IMR-90 (cell line): Measurements from ENCODE around the gene SPTBN5. TPM values are rescaled to one million over a fixed set of nuclear protein-coding genes. Genes with fewer than 3 reads are reported as not detected.

Experiments used
- ATAC-seq: fragments of 200-7000 bp; cut with Tn5 transposase; 2 replicates; pipeline ENCODE4 v1.9.1; 2020; ENCODE audit warnings: low read depth, mild to moderate bottlenecking, moderate library complexity
- BruUV-seq: library from RNA; stranded (reverse); fragments of 400-500 nt; replicated peaks from 2 replicates; lab custom pipeline; 2021; lab: Mats Ljungman, UMichigan
- CTCF ChIA-PET: fragments of 300-600 bp; formaldehyde crosslinking; extraction: SDS; loops from one replicate; lab custom pipeline; 2021; ENCODE audit warnings: antibody characterized with exemption; lab: Yijun Ruan, JAX
- POLR2A ChIA-PET: fragments of 300-600 bp; sonication (Branson Sonifier 250); formaldehyde crosslinking; loops from one replicate; lab custom pipeline; 2022; ENCODE audit warnings: antibody characterized with exemption; ENCODE audit not compliant: unreplicated experiment; lab: Charles Lee
- DNase-seq: peaks from one replicate; pipeline ENCODE4 v3.0.0; 2013
- H2AFZ ChIP-seq: replicated peaks from 2 replicates; pipeline ENCODE3; 2013; ENCODE audit warnings: low read length, mild to moderate bottlenecking; ENCODE audit not compliant: poor library complexity
- H2AK5ac ChIP-seq: 2 replicates; pipeline ENCODE4 v1.6.1; 2013; ENCODE audit warnings: low read depth, low read length, inconsistent platforms
- H2AK9ac ChIP-seq: replicated peaks from 2 replicates; pipeline ENCODE3; 2013; ENCODE audit warnings: mild to moderate bottlenecking, low read depth, low read length, moderate library complexity; ENCODE audit not compliant: poor library complexity
- H2BK120ac ChIP-seq: 2 replicates; pipeline ENCODE4 v1.6.1; 2013; ENCODE audit warnings: low read depth, low read length, inconsistent platforms
- H2BK15ac ChIP-seq: 3 replicates; pipeline ENCODE4 v1.6.1; 2013; ENCODE audit warnings: low read depth, low read length, inconsistent platforms
- H2BK20ac ChIP-seq: 2 replicates; pipeline ENCODE4 v1.6.1; 2013; ENCODE audit warnings: low read depth, mild to moderate bottlenecking, inconsistent platforms, low read length, moderate library complexity
- H2BK5ac ChIP-seq: 2 replicates; pipeline ENCODE4 v1.6.1; 2013; ENCODE audit warnings: mild to moderate bottlenecking, low read depth, low read length, inconsistent platforms; ENCODE audit not compliant: poor library complexity, severe bottlenecking
- H3K14ac ChIP-seq: replicated peaks from 2 replicates; pipeline ENCODE4 v1.6.1; 2013; ENCODE audit warnings: low read depth, low read length, inconsistent platforms
- H3K18ac ChIP-seq: 2 replicates; pipeline ENCODE4 v1.6.1; 2013; ENCODE audit warnings: low read depth, low read length, control low read depth
- H3K23ac ChIP-seq: 2 replicates; pipeline ENCODE4 v1.6.1; 2013; ENCODE audit warnings: low read depth, low read length, inconsistent platforms
- H3K27ac ChIP-seq: 2 replicates; pipeline ENCODE4 v1.5.1; 2013; ENCODE audit warnings: mild to moderate bottlenecking, control low read depth, low read length; ENCODE audit not compliant: insufficient read depth
- H3K27me3 ChIP-seq: 2 replicates; pipeline ENCODE4 v1.6.1; 2013; ENCODE audit warnings: low read length; ENCODE audit not compliant: control insufficient read depth, insufficient read depth
- H3K36me3 ChIP-seq: 2 replicates; pipeline ENCODE4 v1.6.1; 2013; ENCODE audit warnings: low read length, mixed read lengths; ENCODE audit not compliant: control insufficient read depth, insufficient read depth
- H3K4ac ChIP-seq: 2 replicates; pipeline ENCODE4 v1.6.1; 2013; ENCODE audit warnings: low read depth, low read length, inconsistent platforms
- H3K4me1 ChIP-seq: 2 replicates; pipeline ENCODE4 v1.6.1; 2013; ENCODE audit warnings: low read length, mixed read lengths; ENCODE audit not compliant: control insufficient read depth, insufficient read depth
- H3K4me2 ChIP-seq: 2 replicates; pipeline ENCODE4 v1.6.1; 2013; ENCODE audit warnings: low read depth, mild to moderate bottlenecking, control low read depth, low read length, moderate library complexity
- H3K4me3 ChIP-seq: 2 replicates; pipeline ENCODE4 v1.5.1; 2013; ENCODE audit warnings: low read depth, mild to moderate bottlenecking, control low read depth, low read length, moderate library complexity; ENCODE audit not compliant: insufficient read depth
- H3K56ac ChIP-seq: 2 replicates; pipeline ENCODE4 v1.6.1; 2013; ENCODE audit warnings: low read length, inconsistent platforms; ENCODE audit not compliant: insufficient read depth; ENCODE audit errors: extremely low read depth
- H3K79me1 ChIP-seq, 2 experiments: 2 replicates each; pipeline ENCODE4 v1.6.1; 2013; ENCODE audit warnings: low read length in 2 of 2, inconsistent platforms in 1 of 2, low read depth in 1 of 2
- H3K9ac ChIP-seq: 2 replicates; pipeline ENCODE4 v1.6.1; 2013; ENCODE audit warnings: low read depth, low read length, control low read depth
- H3K9me1 ChIP-seq: 2 replicates; pipeline ENCODE4 v1.6.1; 2013; ENCODE audit warnings: low read length, inconsistent platforms; ENCODE audit not compliant: insufficient read depth
- H3K9me3 ChIP-seq: 2 replicates; pipeline ENCODE4 v1.6.1; 2013; ENCODE audit warnings: low read length; ENCODE audit not compliant: control insufficient read depth, insufficient read depth
- H4K20me1 ChIP-seq: 2 replicates; pipeline ENCODE4 v1.6.1; 2013; ENCODE audit warnings: low read length, inconsistent platforms; ENCODE audit not compliant: insufficient read depth
- H4K5ac ChIP-seq: 2 replicates; pipeline ENCODE4 v1.6.1; 2013; ENCODE audit warnings: mild to moderate bottlenecking, low read depth, low read length, control low read depth
- H4K8ac ChIP-seq, 2 experiments: 2 replicates each; pipeline ENCODE4 v1.6.1; 2013; ENCODE audit warnings: low read depth in 2 of 2, low read length in 2 of 2, control low read depth in 1 of 2, inconsistent platforms in 1 of 2
- H4K91ac ChIP-seq: 2 replicates; pipeline ENCODE4 v1.6.1; 2013; ENCODE audit warnings: low read depth, low read length, inconsistent platforms; ENCODE audit not compliant: insufficient read depth
- BHLHE40 ChIP-seq: fragments of 150-350 bp; IDR thresholded peaks from 2 replicates; pipeline ENCODE4 v1.6.1; 2016; ENCODE audit warnings: mild to moderate bottlenecking, low read depth, low read length
- CEBPB ChIP-seq: IDR thresholded peaks from 2 replicates; pipeline ENCODE4 v1.6.1; 2012; ENCODE audit warnings: low read depth, low read length, improper control_type of control experiment
- CHD1 ChIP-seq: IDR thresholded peaks from 2 replicates; pipeline ENCODE4 v1.6.1; 2012; ENCODE audit warnings: low read depth, low read length, improper control_type of control experiment
- CTCF ChIP-seq: conservative IDR thresholded peaks from 2 replicates; pipeline ENCODE4 v1.5.1; 2012; ENCODE audit warnings: mild to moderate bottlenecking, low read depth, low read length, improper control_type of control experiment
- ELK1 ChIP-seq: fragments of 150-350 bp; IDR thresholded peaks from 2 replicates; pipeline ENCODE4 v1.6.1; 2016; ENCODE audit warnings: low read depth, mild to moderate bottlenecking, low read length, moderate library complexity, borderline replicate concordance
- FOS ChIP-seq: fragments of 150-350 bp; IDR thresholded peaks from 2 replicates; pipeline ENCODE4 v1.6.1; 2016; ENCODE audit warnings: low read depth, low read length
- MAFK ChIP-seq: IDR thresholded peaks from 2 replicates; pipeline ENCODE4 v1.6.1; 2012; ENCODE audit warnings: low read depth, low read length, improper control_type of control experiment
- MAZ ChIP-seq: IDR thresholded peaks from 2 replicates; pipeline ENCODE4 v1.6.1; 2012; ENCODE audit warnings: low read depth, mild to moderate bottlenecking, low read length, improper control_type of control experiment, moderate library complexity, borderline replicate concordance
- MXI1 ChIP-seq: IDR thresholded peaks from 2 replicates; pipeline ENCODE4 v1.6.1; 2012; ENCODE audit warnings: low read depth, mild to moderate bottlenecking, low read length, moderate library complexity, borderline replicate concordance
- NFE2L2 ChIP-seq: fragments of 150-350 bp; IDR thresholded peaks from 2 replicates; pipeline ENCODE4 v1.6.1; 2016; ENCODE audit warnings: low read depth, mild to moderate bottlenecking, low read length
- POLR2A ChIP-seq: IDR thresholded peaks from 2 replicates; pipeline ENCODE4 v1.6.1; 2012; ENCODE audit warnings: mild to moderate bottlenecking, low read depth, low read length
- RAD21 ChIP-seq: IDR thresholded peaks from 2 replicates; pipeline ENCODE4 v1.6.1; 2012; ENCODE audit warnings: low read length, improper control_type of control experiment
- RCOR1 ChIP-seq: IDR thresholded peaks from 2 replicates; pipeline ENCODE4 v1.6.1; 2012; ENCODE audit warnings: mild to moderate bottlenecking, low read length, improper control_type of control experiment; ENCODE audit not compliant: insufficient replicate concordance
- RFX5 ChIP-seq: IDR thresholded peaks from 2 replicates; pipeline ENCODE4 v1.8.0; 2012; ENCODE audit warnings: low read depth, mild to moderate bottlenecking, low read length, moderate library complexity
- SMC3 ChIP-seq: fragments of 150-350 bp; IDR thresholded peaks from 2 replicates; pipeline ENCODE4 v1.6.1; 2016; ENCODE audit warnings: low read depth, mild to moderate bottlenecking, antibody characterized with exemption, low read length, moderate library complexity
- USF2 ChIP-seq: fragments of 150-350 bp; IDR thresholded peaks from 2 replicates; pipeline ENCODE4 v1.6.1; 2017; ENCODE audit warnings: mild to moderate bottlenecking, antibody characterized with exemption, low read length, low read depth
- WGBS, 2 experiments: methylation state at CpG; one replicate each; pipeline versions ENCODE4 v1.1.5 to v1.1.7; 2013; ENCODE audit warnings: missing lambda C conversion rate in 2 of 2; ENCODE audit not compliant: insufficient read length in 1 of 2; ENCODE audit errors: extremely low coverage in 2 of 2; 5-methylcytosine and 5-hydroxymethylcytosine counted together
- dilution Hi-C: fragments of 300-500 bp; cut with HindIII; formaldehyde crosslinking; loops from one replicate; pipeline ENCODE4 v1.14.3; 2018; ENCODE audit warnings: low sequenced_read_pairs; ENCODE audit not compliant: unreplicated experiment
- in situ Hi-C: fragments of 300-500 bp; cut with MboI; formaldehyde crosslinking; loops from 3 replicates; pipeline ENCODE4 v1.14.3; 2019; ENCODE audit warnings: low sequenced_read_pairs, inconsistent platforms, mixed read lengths
- intact Hi-C: fragments of 100-400 bp; cut with micrococcal nuclease; formaldehyde crosslinking; loops from 2 replicates; pipeline ENCODE4 v1.10.0; 2022
- polyA plus RNA-seq, 3 experiments: library from polyadenylated mRNA; depleted of rRNA; stranded (reverse); fragments of >200 nt; gene quantifications; 2 replicates each; pipeline ENCODE4 v1.2.3, GENCODE V29; 2012; ENCODE audit warnings: low replicate concordance in 1 of 3
- total RNA-seq: library from RNA; depleted of rRNA; stranded (reverse); fragments of >200 nt; gene quantifications from 2 replicates; pipeline ENCODE4 v1.2.3, GENCODE V29; 2012

Gene SPTBN5
- total and polyA plus RNA-seq, 2 of the 4 experiments (the other 2 are of a cell fraction), result under 0.01 to 0.38 TPM

GRCh38 chr15:41828807-41829141 lies 65.1 kb downstream of the SPTBN5 start:
- no peak overlapping the region for H3K18ac ChIP-seq
- H2BK5ac ChIP-seq, result no peak overlapping the region
- in situ Hi-C loops, result no loop called here
- no peak overlapping the region for H2BK20ac ChIP-seq
- H3K9ac ChIP-seq, result peak overlapping the region; percentile 56; the same call in 1 of the 2 replicates
- no peak overlapping the region for H3K27ac ChIP-seq
- TF ChIP-seq FOS, result no peak
- no peak for TF ChIP-seq NFE2L2
- TF ChIP-seq RCOR1, result no peak
- no peak for TF ChIP-seq SMC3
- TF ChIP-seq POLR2A, result no peak
- TF ChIP-seq RFX5, result no peak
- no peak for TF ChIP-seq MXI1
- TF ChIP-seq BHLHE40, result no peak
- TF ChIP-seq MAFK, result no peak
- TF ChIP-seq CHD1, result no peak
- TF ChIP-seq RAD21, result no peak
- TF ChIP-seq ELK1, result no peak
- no peak for TF ChIP-seq CEBPB
- TF ChIP-seq CTCF, result no peak
- no peak for TF ChIP-seq USF2
- no peak for TF ChIP-seq MAZ
- H4K91ac ChIP-seq, result no peak overlapping the region
- H4K20me1 ChIP-seq, result peaks cover 4% of the 10 kb centered on the region
- H3K56ac ChIP-seq, result no peak overlapping the region
- no peaks in the 10 kb centered on the region for H3K27me3 ChIP-seq
- POLR2A ChIA-PET, result no interaction called here
- H2BK15ac ChIP-seq, result no peak overlapping the region
- H3K4me3 ChIP-seq, result peak overlapping the region; percentile 73
- no peak overlapping the region for H2AK5ac ChIP-seq
- no peak overlapping the region for H4K5ac ChIP-seq
- DNase-seq, result peak; percentile 32
- no peak overlapping the region for H4K8ac ChIP-seq
- H3K9me3 ChIP-seq, result no peaks in the 10 kb centered on the region
- peak; percentile 2 for ATAC-seq
- dilution Hi-C loops, result no loop called here
- H3K14ac ChIP-seq, result 0 out of 2 replicates have a peak overlapping the region, but pooled peaks have one; percentile 74
- H3K4me2 ChIP-seq, result peak overlapping the region; percentile 92
- peaks cover 23% of the 10 kb centered on the region for H3K36me3 ChIP-seq
- peaks cover 17 to 30% of the 10 kb centered on the region in 2 experiments for H3K79me1 ChIP-seq
- CTCF ChIA-PET, result no interaction called here
- H2AFZ ChIP-seq, result no peak overlapping the region
- no peak overlapping the region; the same call in 1 of the 2 replicates for H3K4ac ChIP-seq
- no peak overlapping the region for H2BK120ac ChIP-seq
- peaks cover 2% of the 10 kb centered on the region; the same call in 1 of the 2 replicates for H3K4me1 ChIP-seq
- H3K23ac ChIP-seq, result peak overlapping the region; percentile 64; the same call in 1 of the 2 replicates
- H2AK9ac ChIP-seq, result no peak overlapping the region
- WGBS, 2 experiments, result 7% methylated on average over 3 of the region's 6 CpGs; no CpG with 5 or more reads in 1 of the 2 experiments
- intact Hi-C loops, result loop anchor here (1.0 kb wide), 2 partner anchors 54 to 76 kb away; partner anchors contain the start of gene MAPKBP1
- no TSS peak for BruUV-seq
- H3K9me1 ChIP-seq, result peaks cover 11% of the 10 kb centered on the region; the same call in 1 of the 2 replicates
